Ramos (cell line): ENCODE measurements around the gene TUBB4B.

Experiments used
- in situ Hi-C: fragments of 300-500 bp; cut with MboI; formaldehyde crosslinking; loops from one replicate; pipeline ENCODE4 v1.14.3; 2022; ENCODE audit warnings: low sequenced_read_pairs; ENCODE audit not compliant: unreplicated experiment

The TUBB4B gene

GRCh38 chr9:137278721-137279711 is 37.9 kb downstream of the TUBB4B start:
- in situ Hi-C loops: no loop called here

GRCh38 chr9:137279741-137280473 is 38.8 kb downstream of the TUBB4B start:
- in situ Hi-C loops: no loop called here

- in situ Hi-C loops: no loop called here
These were observed 39.6 kb downstream of the TUBB4B start for GRCh38 chr9:137280474-137281344.

GRCh38 chr9:137281345-137282116 is 40.4 kb downstream of the TUBB4B start:
- in situ Hi-C loops: no loop called here

- in situ Hi-C loops: no loop called here
These were observed 45.9 kb downstream of the TUBB4B start for GRCh38 chr9:137286975-137287383.

- in situ Hi-C loops: loop anchor here (5.0 to 10.0 kb wide), 2 partner anchors 154 to 232 kb away; no protein-coding TSS in a partner anchor
These were observed 52.0 kb downstream of the TUBB4B start for GRCh38 chr9:137293094-137293481.
